Measurements from ENCODE around the gene MNT.

MNT gene

GRCh38 chr17:2438823-2439222 lies 38.0 kb upstream of the MNT start:
- no peak for TF ChIP-seq CTCF (IDR thresholded peaks at IDR 0.05)

- TF ChIP-seq CTCF (IDR thresholded peaks at IDR 0.05), result no peak
These were observed 35.6 kb upstream of the MNT start for GRCh38 chr17:2436316-2436905.

GRCh38 chr17:2435862-2436261 lies 35.0 kb upstream of the MNT start:
- TF ChIP-seq CTCF (IDR thresholded peaks at IDR 0.05), result no peak

- no peak for TF ChIP-seq CTCF (IDR thresholded peaks at IDR 0.05)
These were observed 34.4 kb upstream of the MNT start for GRCh38 chr17:2435181-2435741.

- no peak for TF ChIP-seq CTCF (IDR thresholded peaks at IDR 0.05)
These were observed 32.8 kb upstream of the MNT start for GRCh38 chr17:2433696-2434095.

- TF ChIP-seq CTCF (IDR thresholded peaks at IDR 0.05), result no peak
These were observed 27.1 kb upstream of the MNT start for GRCh38 chr17:2427910-2428309.

- no peak for TF ChIP-seq CTCF (IDR thresholded peaks at IDR 0.05)
These were observed 26.4 kb upstream of the MNT start for GRCh38 chr17:2427215-2427614.

GRCh38 chr17:2423271-2423670 lies 22.4 kb upstream of the MNT start:
- no peak for TF ChIP-seq CTCF (IDR thresholded peaks at IDR 0.05)

All from LNCAP (cell line).